Fibroblast of villous mesenchyme (primary cell): Measurements from ENCODE around the gene CFAP61. TPM values are rescaled to one million over a fixed set of nuclear protein-coding genes. Genes with fewer than 3 reads are reported as not detected.

Experiments used
- DNase-seq: peaks from one replicate; pipeline ENCODE4 v3.0.0-alpha.2; 2010; ENCODE audit warnings: low read depth
- H3K4me3 ChIP-seq: 2 replicates; pipeline ENCODE4 v1.5.1; 2011; ENCODE audit warnings: low read depth, mild to moderate bottlenecking, low read length
- total RNA-seq: library from RNA; depleted of rRNA; stranded (reverse); fragments of >200 nt; gene quantifications from 2 replicates; pipeline ENCODE4 v1.2.3, GENCODE V29; 2012
- TF ChIP-seq, protein P1 (sequence below): IDR thresholded peaks from 2 replicates; pipeline ENCODE4 v1.5.1; 2012; ENCODE audit warnings: low read depth, mild to moderate bottlenecking, low read length; ENCODE audit not compliant: insufficient read depth

Gene CFAP61
- total RNA-seq, 1 donor: 0.43 TPM

DNA sequence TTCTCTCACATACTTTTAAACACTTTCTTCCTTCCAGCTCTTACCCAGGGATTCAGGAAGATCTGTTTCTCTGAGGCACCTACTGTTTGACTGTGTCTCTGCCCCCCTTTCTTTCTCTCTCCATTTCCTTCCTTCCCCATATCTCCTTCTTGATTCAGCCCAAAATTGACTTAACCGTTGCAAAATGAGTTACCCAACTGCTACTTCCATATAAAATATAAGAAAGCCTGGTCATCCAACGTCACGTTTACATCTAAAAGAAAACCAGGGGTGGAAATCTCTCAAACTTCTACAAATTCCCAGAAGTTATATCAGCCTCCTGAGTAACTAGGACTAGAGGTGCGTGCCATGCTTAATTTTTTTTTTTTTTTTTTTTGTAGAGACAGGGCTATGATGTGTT is 220.4 kb downstream of the CFAP61 start:
- H3K4me3 ChIP-seq: no peak overlapping the region
- TF ChIP-seq, protein P1, sequence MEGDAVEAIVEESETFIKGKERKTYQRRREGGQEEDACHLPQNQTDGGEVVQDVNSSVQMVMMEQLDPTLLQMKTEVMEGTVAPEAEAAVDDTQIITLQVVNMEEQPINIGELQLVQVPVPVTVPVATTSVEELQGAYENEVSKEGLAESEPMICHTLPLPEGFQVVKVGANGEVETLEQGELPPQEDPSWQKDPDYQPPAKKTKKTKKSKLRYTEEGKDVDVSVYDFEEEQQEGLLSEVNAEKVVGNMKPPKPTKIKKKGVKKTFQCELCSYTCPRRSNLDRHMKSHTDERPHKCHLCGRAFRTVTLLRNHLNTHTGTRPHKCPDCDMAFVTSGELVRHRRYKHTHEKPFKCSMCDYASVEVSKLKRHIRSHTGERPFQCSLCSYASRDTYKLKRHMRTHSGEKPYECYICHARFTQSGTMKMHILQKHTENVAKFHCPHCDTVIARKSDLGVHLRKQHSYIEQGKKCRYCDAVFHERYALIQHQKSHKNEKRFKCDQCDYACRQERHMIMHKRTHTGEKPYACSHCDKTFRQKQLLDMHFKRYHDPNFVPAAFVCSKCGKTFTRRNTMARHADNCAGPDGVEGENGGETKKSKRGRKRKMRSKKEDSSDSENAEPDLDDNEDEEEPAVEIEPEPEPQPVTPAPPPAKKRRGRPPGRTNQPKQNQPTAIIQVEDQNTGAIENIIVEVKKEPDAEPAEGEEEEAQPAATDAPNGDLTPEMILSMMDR: no peak
- DNase-seq: no peak

DNA sequence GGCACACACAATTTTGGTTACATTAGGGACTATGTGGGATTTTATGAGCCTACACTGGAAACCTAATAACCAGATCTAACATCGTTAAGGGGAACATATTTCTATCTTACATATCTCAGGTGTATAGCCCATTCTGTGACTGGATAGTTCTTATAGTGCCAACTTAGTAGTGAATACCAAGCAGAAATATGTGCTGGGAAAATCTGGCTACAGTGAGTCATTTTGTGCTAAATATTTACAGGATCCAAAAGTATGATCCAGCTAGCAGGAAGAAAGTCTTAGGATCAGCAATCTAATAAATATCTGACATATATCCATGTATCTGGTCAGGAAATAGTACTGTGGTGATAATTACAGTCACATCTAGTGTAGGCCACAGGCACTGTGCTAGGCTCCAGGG is 221.0 kb downstream of the CFAP61 start:
- DNase-seq: no peak
- TF ChIP-seq, protein P1: no peak
- H3K4me3 ChIP-seq: no peak overlapping the region

DNA sequence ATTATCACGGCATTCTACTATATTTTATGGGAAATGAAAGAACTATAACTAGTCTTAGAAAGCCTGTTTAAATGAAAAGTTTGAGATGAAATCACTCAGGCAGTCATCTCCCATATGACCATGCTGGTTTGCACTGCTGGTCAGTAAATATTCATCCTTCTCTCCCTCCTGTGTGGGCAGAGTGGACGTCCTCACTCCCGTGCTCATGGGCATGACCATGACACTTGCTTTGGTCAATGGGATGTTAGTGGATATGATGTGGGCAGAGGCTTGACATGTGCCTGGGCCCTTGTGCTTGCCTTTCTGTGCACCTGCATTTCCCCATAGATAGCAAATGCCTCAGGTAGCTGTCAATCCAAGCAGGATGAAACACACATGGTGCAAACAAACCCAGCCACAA is 222.5 kb downstream of the CFAP61 start:
- TF ChIP-seq, protein P1: no peak
- DNase-seq: no peak
- no peak overlapping the region for H3K4me3 ChIP-seq

DNA sequence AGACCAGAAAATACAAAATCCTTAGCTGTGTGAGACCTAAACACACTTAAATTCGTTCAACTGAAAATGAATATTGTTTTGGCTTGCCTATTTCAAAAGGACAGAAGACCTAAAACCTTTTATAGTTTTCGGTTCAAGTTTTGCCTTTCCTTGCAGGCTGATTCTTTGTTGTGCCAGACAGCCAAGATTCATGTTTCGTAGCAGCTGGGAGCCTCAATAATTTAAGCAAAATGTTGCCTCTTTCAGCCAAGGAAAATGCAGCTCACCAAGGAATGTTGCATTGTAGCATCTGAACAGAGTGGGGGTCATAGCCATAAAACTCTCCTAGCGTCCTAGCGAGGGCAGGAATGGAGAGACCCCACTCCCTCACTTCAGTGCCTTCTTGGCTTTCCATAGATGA is 223.3 kb downstream of the CFAP61 start:
- no peak for DNase-seq
- TF ChIP-seq, protein P1: no peak

DNA sequence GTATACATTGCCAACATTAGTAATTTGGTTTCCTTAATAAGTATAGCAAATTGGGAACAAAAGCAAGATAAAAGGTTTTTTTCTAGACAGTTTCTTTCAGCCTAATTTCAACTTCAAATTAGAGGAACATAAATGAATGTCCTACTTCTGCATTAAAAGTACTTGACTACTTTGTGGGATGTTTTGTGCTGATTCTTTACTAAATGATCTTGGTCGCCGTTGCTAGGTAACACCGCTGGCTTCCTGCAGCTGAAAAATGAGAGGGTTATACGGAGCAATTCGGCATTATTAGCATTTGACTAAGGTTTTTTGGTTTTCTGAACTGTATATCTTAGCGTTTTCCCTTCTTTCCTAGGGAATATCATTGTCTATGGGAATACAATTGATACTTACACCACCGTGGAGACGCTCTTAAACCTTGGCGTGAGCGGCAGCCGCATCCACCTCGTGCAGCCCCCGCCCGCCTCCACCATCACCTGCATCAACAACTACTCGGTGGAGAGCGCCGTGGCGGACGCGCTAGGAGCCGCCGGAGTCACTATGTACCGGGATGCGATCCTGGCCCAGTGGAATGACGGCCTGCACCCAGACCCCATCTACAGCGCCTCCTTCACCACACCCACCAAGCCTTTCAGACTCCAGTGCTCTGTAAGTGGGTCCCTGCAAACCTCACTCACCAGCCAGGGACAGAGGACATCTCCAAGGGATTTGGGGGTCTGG is 224.6 kb downstream of the CFAP61 start:
- DNase-seq: no peak
- H3K4me3 ChIP-seq: no peak overlapping the region

More for the DNA sequence above, 223.3 kb downstream of the CFAP61 start:
- no peak overlapping the region for H3K4me3 ChIP-seq

DNA sequence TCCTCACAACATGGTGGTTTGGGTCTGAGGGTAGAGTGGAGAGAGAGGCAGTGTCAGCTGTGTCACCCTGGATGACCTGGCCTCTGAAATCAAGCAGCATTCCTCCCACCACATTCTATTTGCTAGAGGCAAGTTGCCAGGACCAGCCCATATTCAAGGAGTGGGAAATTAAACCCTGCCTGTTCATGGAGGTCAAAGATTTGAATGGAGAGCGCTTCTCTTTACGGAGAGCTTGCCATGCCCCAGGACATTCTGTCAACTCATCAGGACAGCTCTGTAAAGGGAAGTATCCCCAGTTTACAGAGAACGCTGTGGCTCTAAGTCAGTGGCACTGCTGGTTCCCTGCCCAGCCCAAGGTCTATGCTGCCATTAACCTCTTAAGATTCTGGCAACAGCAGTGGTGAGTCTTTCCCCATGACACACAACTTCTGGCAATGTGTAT is 225.6 kb downstream of the CFAP61 start:
- TF ChIP-seq, protein P1: no peak
- no peak for DNase-seq
- no peak overlapping the region for H3K4me3 ChIP-seq

More for the DNA sequence above, 224.6 kb downstream of the CFAP61 start:
- TF ChIP-seq, protein P1: no peak

DNA sequence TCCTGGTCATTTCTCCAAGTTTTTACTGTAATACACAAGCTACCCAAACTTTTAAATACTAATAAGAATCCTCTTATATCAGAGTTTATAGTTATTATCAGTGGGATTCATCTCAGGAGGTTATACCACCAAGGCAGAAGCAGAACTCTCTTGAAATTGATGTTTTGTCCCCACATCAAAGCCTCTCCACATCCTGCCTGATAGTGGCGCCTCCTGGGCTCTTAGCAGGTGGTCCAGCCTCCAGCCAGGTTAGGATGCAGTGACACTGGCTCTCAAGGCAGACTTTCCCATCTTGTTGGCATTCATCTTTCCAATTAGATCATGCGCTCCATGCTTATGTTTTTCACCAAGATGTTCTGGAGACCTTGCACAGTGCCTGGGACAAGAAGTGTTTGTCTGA is 233.7 kb downstream of the CFAP61 start:
- TF ChIP-seq, protein P1: no peak
- no peak overlapping the region for H3K4me3 ChIP-seq
- DNase-seq: no peak
